AG20443 (cell line): ENCODE results near the gene GPATCH8.
A peak's percentile ranks its signal among the peaks of the same experiment; 100 is the strongest.

Source experiments
- DNase-seq: peaks from one replicate; pipeline ENCODE4 v3.0.0; 2012; ENCODE audit warnings: low spot score, mixed read lengths

Gene GPATCH8

GRCh38 chr17:44451016-44451627 lies 52.1 kb downstream of the GPATCH8 start:
- DNase-seq: no peak

DNA sequence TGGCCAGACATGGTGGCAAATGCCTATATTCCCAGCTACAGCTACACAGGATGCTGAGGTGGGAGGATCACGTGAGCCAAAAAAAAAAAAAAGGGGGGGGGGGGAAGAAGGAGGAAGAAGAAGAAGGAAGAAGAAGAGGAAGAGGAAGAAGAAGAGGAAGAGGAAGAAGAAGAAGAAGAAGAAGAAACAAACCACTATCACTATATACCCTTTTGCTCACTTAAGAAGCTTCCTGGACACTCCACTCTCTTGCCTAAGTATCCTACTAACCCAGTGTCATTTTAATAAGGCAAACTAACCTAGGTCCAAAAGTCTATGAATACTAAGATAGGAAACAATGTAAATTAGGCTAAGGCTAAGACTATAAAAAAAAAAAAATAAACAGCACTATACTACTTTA lies 54.8 kb downstream of the GPATCH8 start:
- DNase-seq: no peak

DNA sequence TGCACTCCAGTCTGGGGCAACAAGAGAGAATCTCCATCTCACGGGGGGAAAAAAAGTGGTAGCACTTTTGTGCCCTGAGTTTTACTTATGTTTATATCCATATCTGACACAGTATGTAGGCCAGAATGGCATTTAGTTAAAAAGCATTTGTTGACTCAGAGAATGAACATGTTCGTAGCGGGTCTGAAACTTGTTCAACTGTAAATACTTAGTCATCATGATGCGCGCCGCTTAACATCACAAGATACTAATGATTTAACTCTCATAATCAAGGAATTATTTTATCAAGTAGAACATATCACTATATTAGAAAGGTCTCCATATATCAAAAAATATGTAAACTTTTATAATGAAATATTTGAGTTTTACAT lies 58.5 kb downstream of the GPATCH8 start:
- no peak for DNase-seq

- no peak for DNase-seq
These were observed 60.4 kb downstream of the GPATCH8 start for GRCh38 chr17:44442806-44443205.

DNA sequence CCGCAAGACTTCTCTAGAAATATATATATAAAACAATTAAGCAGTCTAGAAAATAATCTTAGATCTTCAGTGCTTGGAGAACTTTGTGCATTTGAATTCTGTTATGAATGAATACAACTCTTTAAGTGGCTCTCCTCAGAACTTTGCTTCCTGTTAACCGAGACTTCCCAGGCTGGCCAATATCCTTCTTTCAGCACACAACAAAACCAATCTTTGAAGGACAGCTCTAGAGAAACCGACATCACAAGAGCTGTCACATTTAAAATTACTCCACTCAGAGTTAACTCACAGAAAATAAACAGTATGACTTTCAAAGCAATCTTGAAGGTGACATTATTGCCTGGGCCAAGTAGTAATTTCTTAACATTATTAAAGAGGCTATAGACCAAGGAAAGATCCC lies 64.0 kb downstream of the GPATCH8 start:
- DNase-seq: no peak

DNA sequence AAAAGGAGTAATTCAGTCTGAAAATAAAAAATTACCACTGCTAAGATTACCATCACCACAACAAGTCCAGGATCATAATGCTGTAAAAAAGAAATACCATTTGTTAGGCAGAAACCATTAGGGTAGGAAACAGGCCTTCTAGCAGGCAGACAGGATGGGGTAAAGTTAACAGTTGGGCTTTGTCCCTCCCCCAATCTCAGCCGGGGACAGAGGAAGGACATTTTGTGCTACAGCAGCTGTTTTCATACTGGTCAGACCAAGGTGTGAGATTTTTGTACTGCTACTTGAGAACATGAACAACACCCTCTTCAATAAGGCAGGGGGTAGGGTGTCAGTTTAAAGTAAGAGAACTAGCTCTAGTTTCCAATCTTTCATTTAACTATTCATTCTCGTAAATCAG lies 64.6 kb downstream of the GPATCH8 start:
- no peak for DNase-seq

GRCh38 chr17:44436336-44436735 lies 66.9 kb downstream of the GPATCH8 start:
- DNase-seq: no peak

DNA sequence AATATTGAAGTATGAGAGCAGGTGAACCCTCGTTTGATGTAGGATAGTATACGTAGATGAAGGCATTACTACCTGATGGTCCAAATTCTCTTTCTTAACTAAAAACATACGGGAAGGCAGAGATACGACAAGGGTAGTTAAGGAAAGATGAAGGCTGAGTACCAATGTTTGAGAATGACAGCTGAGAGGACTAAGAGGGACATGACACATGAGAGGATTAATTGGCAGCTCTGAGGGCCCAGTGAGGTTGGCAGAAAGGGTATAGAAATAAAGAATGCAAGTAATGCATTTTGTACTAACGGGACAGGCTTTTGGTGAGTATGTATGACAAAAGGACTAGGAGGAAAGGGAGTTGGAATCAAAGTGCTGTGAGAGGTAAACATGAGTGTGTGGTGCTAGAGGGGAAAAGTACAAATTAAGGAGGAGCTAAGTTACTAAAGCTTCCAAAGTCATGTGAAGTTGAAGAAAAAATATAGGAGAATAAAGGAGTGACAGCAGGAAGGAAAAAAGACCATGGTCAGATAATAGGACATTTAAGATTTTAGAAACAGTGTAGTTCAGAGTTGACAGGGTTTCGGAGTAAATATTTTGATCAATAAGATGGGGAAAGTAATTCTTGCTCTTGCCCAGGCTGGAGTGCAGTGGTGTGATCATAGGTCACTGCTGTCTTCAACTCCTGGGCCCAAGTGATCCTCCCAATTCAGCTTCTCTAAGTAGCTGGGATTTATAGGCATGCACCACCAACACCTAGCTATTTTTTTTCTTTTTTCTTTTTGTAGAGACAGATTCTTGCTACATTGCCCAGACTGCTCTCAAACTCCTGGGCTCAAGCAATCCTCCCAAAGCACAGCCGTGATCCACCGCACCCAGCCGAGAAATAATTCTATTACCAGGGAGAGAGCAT lies 70.7 kb downstream of the GPATCH8 start:
- DNase-seq: no peak

DNA sequence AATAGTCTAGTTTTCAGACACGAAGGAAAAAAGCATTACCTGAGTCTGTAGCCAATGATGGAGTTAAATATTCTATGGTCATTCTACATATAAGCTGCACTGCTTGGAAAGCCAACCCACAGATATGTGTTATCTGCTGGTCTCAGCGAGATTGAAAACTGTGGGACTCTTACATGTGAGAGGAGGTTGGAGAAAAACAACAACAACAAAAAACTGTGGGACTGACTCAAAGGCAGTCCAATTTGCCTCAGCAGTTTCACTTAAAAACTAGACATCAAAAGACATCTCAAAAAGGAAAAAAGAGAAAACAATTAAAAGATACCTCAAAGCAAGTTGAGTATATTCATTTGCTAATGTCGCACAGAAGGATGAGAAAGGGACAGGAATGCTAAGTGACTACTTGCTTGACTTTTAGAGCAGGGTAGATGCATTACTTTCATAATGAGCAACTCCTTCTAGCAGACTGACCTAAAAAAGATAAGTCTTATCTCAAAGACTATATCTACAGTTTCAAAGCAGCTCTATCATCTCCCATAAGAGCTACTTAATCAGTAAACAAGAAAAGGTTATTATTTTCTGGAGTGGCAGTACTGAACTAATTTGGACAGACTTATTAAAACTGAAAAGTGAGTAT lies 78.3 kb downstream of the GPATCH8 start:
- DNase-seq: no peak

DNA sequence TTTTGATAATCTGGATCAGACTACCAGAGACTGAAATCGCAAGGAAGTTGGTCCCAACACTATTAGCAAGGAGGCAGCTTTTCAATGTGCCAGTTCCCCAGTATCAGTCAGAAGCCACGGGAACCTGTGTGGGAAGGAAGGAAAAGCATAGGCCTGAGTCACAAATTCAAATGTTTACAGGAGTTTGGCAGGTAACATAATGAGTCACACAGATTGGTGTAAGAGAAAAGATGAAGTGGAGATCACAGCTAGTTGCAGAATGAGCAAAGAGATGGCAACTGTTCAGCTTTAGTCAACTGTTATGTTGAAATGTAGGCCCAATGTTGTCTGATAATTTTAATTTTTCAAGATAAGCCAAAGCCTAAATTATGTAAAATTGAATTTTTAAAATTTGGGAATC lies 85.7 kb downstream of the GPATCH8 start:
- DNase-seq: peak; percentile 30

DNA sequence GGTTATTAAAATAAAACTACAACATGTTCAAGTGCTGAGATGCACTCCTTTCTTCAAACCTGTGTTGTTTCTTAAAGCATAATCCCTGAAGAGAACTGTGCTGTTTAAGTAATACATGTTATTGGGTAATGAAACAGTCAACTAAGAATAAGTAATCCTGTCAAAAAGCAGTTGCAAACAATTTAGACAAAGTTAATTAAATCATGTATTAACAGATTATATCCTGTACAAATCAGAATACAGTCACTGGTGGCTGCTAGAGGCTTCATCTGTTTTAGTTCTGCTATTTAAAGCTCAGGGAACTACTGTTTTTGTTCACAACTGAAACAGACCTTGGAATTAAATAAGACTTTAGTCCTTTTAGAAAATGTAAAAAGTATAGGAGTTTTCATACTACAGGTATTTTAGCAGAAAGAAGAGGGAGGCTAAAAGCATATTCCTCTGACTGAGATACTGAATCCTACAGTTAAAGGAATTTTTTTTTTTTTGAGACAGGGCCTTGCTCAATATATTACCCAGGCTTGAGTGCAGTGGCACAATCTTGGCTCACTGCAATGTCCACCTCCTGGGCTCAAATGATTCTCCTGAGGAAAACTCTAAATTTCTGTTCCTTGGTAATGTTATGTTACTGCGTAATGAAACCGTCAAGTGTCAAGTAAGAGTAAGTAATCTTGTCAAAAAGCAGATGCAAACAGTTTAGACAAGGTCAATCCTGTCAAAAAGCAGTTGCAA lies 86.5 kb downstream of the GPATCH8 start:
- no peak for DNase-seq

GRCh38 chr17:44414394-44415155 lies 88.6 kb downstream of the GPATCH8 start:
- no peak for DNase-seq

GRCh38 chr17:44409309-44410028 lies 93.7 kb downstream of the GPATCH8 start:
- DNase-seq: no peak

DNA sequence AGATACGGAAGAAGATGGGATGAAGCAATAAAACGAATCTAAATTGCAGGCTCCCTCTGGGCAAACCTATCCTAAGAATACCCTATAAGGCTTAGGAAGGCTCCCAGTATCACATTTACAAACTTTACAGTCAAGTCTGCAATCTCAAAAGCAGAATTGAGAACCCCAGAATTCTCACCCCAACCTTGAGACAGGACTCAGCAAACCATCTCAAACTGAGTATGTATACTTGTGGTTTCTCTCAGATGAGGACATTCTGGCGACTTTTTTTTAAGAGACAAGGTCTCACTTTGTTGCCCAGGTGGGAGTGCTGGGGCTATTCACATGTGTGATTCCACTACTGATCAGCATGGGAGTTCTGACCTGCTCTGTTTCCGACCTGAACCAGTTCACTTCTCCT lies 94.4 kb downstream of the GPATCH8 start:
- DNase-seq: no peak

DNA sequence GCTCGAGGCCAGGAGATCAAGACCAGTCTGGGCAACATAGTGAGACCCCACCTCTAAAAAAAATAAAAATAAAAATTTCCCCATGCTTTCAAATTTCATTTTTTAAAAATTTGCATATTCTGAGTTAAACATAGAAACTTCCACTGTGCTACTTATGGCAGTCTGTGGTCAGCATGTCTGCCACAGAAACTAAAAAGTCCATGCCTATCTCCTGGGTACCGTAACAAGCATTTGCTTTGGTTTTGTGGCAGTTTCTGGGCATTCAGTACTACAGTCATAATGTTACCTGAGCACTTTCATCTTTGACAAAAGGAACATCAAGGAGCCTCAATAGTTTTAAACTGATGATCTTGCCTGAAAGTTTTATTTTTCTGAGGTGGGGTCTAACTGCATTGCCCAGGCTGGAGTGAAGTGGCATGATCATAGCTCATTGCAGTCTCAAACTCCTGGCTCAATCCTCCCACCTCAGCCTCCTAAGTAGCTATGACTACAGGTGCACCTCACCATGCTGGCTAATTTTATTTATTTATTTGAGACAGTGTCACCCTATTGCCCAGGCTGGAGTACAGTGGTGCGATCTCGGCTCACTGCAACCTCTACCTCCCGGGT lies 100.5 kb downstream of the GPATCH8 start:
- DNase-seq: no peak

- peak; percentile 53 for DNase-seq
These were observed 102.9 kb downstream of the GPATCH8 start for GRCh38 chr17:44400226-44400847.

DNA sequence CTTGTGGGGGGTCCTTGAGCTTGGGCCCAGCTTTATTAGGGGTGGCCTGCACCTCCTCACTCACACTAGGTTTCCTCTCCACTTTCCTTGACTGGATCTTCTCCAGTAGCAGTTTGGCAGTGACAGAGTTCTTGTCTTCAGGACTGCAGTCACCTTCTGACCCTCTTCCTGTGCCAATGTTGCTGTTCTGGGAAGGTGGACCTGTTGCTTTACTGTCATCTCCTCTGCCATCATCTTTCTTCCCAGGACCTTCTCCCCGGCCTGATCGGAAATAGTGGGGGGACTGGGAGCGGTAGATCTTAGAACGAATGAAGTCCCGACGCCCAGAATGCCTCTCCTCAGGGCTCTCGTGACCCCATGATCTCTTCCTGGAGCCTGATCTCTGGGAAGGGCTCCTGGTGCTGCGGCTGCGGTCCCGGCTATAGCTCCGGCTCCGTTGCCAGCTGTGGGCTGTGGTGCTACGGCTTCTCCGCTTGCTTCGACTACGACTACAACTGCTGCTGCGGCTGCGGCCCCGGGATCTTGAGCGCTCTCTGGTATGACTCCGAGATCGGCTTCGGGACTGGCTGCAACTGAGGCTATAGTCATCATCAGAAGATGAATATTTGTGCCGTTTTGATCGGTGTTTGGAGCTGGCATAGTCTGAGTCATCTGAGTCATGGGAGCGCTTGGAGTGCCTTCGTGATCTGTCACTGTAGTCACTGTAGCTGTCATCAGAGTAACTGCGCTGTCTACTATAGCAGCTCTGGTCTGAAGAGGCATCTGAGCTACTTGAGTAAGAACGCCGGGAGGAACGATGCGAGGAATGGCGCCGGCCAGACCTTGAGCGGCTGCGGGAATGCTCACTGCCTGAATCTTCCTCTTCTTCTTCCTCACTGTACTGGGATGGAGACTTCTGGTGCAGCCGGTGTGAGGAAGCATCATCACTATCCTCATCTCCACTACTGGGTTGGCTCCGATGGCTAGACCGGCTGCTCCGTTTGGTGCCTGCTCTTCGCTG lies 104.2 kb downstream of the GPATCH8 start:
- no peak for DNase-seq

- DNase-seq: no peak
These were observed 105.4 kb downstream of the GPATCH8 start for GRCh38 chr17:44397479-44398440.
